CD4-positive, alpha-beta T cell treated with Interleukin-2 at 100 ng/mL for 4 hours (primary cell): ENCODE measurements around the gene RAB20.
"Not testable (repeated sequence)": the region's sequence is repeated elsewhere in the genome, so short reads cannot be mapped to it uniquely, and the experiment has no call there.

Source experiments
- DNase-seq: peaks from one replicate; pipeline ENCODE4 v3.0.0-alpha.2; 2020; ENCODE audit warnings: low spot score

RAB20 gene

GRCh38 chr13:110561344-110562035 lies at the start of gene RAB20:
Gene RAB20 (minus strand): TSS chr13:110561722. CDS start chr13:110561519, 203 bp downstream.
- peak; percentile 56 for DNase-seq

- DNase-seq, result peak; percentile 17
These were observed 49.6 kb upstream of the RAB20 start for GRCh38 chr13:110610955-110611595.

GRCh38 chr13:110607675-110608224 lies 46.2 kb upstream of the RAB20 start:
- no peak for DNase-seq

GRCh38 chr13:110606281-110606680 lies 44.8 kb upstream of the RAB20 start:
- not testable (repeated sequence) for DNase-seq

GRCh38 chr13:110605132-110605531 lies 43.6 kb upstream of the RAB20 start:
- DNase-seq, result no peak

- DNase-seq, result no peak
These were observed 39.5 kb upstream of the RAB20 start for GRCh38 chr13:110600980-110601379.

- DNase-seq, result no peak
These were observed 38.8 kb upstream of the RAB20 start for GRCh38 chr13:110600261-110600819.

GRCh38 chr13:110597041-110597689 lies 35.6 kb upstream of the RAB20 start:
- no peak for DNase-seq

- DNase-seq, result peak; percentile 44
These were observed 32.1 kb upstream of the RAB20 start for GRCh38 chr13:110593430-110594130.

GRCh38 chr13:110592665-110593064 lies 31.1 kb upstream of the RAB20 start:
- DNase-seq, result no peak

- DNase-seq, result no peak
These were observed 29.1 kb upstream of the RAB20 start for GRCh38 chr13:110590577-110590976.

GRCh38 chr13:110589793-110590390 lies 28.4 kb upstream of the RAB20 start:
- DNase-seq, result no peak

GRCh38 chr13:110583178-110583865 lies 21.8 kb upstream of the RAB20 start:
- no peak for DNase-seq

- DNase-seq, result no peak
These were observed 21.0 kb upstream of the RAB20 start for GRCh38 chr13:110582421-110582954.

- DNase-seq, result no peak
These were observed 20.1 kb upstream of the RAB20 start for GRCh38 chr13:110581506-110582185.

- no peak for DNase-seq
These were observed 19.3 kb upstream of the RAB20 start for GRCh38 chr13:110580800-110581199.

- DNase-seq, result no peak
These were observed 16.8 kb upstream of the RAB20 start for GRCh38 chr13:110578363-110578762.

GRCh38 chr13:110576736-110577476 lies 15.4 kb upstream of the RAB20 start:
- DNase-seq, result no peak

- no peak for DNase-seq
These were observed 14.5 kb upstream of the RAB20 start for GRCh38 chr13:110576070-110576394.
